ENCODE results near the gene MXRA7. TPM values are rescaled to one million over a fixed set of nuclear protein-coding genes. Genes with fewer than 3 reads are reported as not detected.
A peak's percentile ranks its signal among the peaks of the same experiment; 100 is the strongest.

The MXRA7 gene
- total RNA-seq, 4 donors from 2014 or later = 362 to 576 (median 421) TPM

- 73% methylated on average over 9 of the region's 9 CpGs for WGBS, 2 donors
- Histone ChIP-seq H3K4me3 (replicated peaks in 1 of 3) (no peak overlapping the region), H3K36me3 (no peaks in the 10 kb centered on the region), H3K9me3 (no peaks in the 10 kb centered on the region), H3K27ac (peak overlapping the region; percentile 93 to 98 (median 96)), H3K4me1 (peaks cover 49 to 60% of the 10 kb centered on the region in 2 donors), H3K27me3 (no peaks in the 10 kb centered on the region)
- DNase-seq = peak; percentile 80 to 81
- TF ChIP-seq CTCF (IDR thresholded peaks at IDR 0.05) = no peak
- peak in 1 of 2 donors; percentile 39 for TF ChIP-seq POLR2A (IDR thresholded peaks at IDR 0.05)
- intact Hi-C loops (cut with DNase I) = no loop called here
These were observed 40.6 kb downstream of the MXRA7 start for GRCh38 chr17:76670020-76670717.

- Histone ChIP-seq H3K4me1 (peaks cover 42 to 55% of the 10 kb centered on the region in 2 donors), H3K4me3 (replicated peaks in 1 of 3) (no peak overlapping the region), H3K27me3 (no peaks in the 10 kb centered on the region), H3K36me3 (no peaks in the 10 kb centered on the region), H3K9me3 (no peaks in the 10 kb centered on the region), H3K27ac (peak overlapping the region; percentile 91 to 96 (median 93))
- TF ChIP-seq CTCF (IDR thresholded peaks at IDR 0.05) (no peak), POLR2A (IDR thresholded peaks at IDR 0.05) (no peak)
- peak in 1 of 2 donors; percentile 25 for DNase-seq
- intact Hi-C loops (cut with DNase I) = no loop called here
- 55 to 56% methylated on average over 14 of the region's 14 CpGs for WGBS, 2 donors
These were observed 42.8 kb downstream of the MXRA7 start for GRCh38 chr17:76667786-76668453.

GRCh38 chr17:76667491-76667755, 43.3 kb downstream of the MXRA7 start:
- no peak for TF ChIP-seq POLR2A (IDR thresholded peaks at IDR 0.05)
- no peak for TF ChIP-seq CTCF (IDR thresholded peaks at IDR 0.05)
- Histone ChIP-seq H3K4me3 (replicated peaks in 1 of 3) (no peak overlapping the region), H3K36me3 (no peaks in the 10 kb centered on the region), H3K27ac (peak overlapping the region; percentile 91 to 96 (median 93)), H3K9me3 (no peaks in the 10 kb centered on the region), H3K4me1 (peaks cover 42 to 50% of the 10 kb centered on the region in 2 donors), H3K27me3 (no peaks in the 10 kb centered on the region)
- WGBS, 2 donors = 38% methylated on average over 2 of the region's 2 CpGs
- intact Hi-C loops (cut with DNase I) = no loop called here
- DNase-seq = peak in 1 of 2 donors; percentile 52

- H3K4me1 ChIP-seq = peaks cover 19 to 26% of the 10 kb centered on the region in 2 donors
These were observed 50.1 kb downstream of the MXRA7 start for GRCh38 chr17:76660656-76661042.

More at GRCh38 chr17:76660656-76661042, 50.1 kb downstream of the MXRA7 start:
- Histone ChIP-seq H3K36me3 (no peaks in the 10 kb centered on the region), H3K9me3 (no peaks in the 10 kb centered on the region), H3K27ac (peak overlapping the region; percentile 37 to 82 (median 74)), H3K4me3 (replicated peaks in 1 of 3) (no peak overlapping the region), H3K27me3 (no peaks in the 10 kb centered on the region)
- TF ChIP-seq CTCF (IDR thresholded peaks at IDR 0.05) = no peak
- TF ChIP-seq POLR2A (IDR thresholded peaks at IDR 0.05) = no peak
- 77 to 84% methylated on average over 3 of the region's 3 CpGs for WGBS, 2 donors
- DNase-seq = no peak
- intact Hi-C loops (cut with DNase I) = no loop called here
